Fibroblast of gingiva (primary cell): ENCODE results near the gene SLC38A2.
A peak's percentile ranks its signal among the peaks of the same experiment; 100 is the strongest.

Experiments used
- DNase-seq: peaks from one replicate; pipeline ENCODE4 v3.0.0-alpha.2; 2011; ENCODE audit warnings: low read depth

SLC38A2 gene

DNA sequence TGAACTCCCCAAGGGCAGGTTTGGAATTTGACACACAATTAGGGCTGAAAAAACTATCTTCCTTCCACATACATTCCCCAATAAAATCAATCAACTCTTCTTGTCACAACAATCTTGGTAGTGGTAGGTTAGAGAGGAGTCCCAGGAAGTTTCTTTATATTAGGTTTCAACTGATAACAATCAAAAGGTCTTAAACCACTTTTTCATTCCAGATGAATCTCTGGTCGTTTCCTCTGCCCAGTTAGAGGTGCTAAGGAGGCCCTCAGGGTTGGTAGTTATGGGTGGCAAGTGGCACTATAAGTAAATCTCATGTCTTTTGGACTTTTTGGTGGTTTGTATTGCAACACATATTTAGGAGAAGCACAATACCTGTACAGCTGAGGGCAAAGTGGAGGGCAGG lies 1.7 kb upstream of the SLC38A2 start:
- DNase-seq, result no peak

DNA sequence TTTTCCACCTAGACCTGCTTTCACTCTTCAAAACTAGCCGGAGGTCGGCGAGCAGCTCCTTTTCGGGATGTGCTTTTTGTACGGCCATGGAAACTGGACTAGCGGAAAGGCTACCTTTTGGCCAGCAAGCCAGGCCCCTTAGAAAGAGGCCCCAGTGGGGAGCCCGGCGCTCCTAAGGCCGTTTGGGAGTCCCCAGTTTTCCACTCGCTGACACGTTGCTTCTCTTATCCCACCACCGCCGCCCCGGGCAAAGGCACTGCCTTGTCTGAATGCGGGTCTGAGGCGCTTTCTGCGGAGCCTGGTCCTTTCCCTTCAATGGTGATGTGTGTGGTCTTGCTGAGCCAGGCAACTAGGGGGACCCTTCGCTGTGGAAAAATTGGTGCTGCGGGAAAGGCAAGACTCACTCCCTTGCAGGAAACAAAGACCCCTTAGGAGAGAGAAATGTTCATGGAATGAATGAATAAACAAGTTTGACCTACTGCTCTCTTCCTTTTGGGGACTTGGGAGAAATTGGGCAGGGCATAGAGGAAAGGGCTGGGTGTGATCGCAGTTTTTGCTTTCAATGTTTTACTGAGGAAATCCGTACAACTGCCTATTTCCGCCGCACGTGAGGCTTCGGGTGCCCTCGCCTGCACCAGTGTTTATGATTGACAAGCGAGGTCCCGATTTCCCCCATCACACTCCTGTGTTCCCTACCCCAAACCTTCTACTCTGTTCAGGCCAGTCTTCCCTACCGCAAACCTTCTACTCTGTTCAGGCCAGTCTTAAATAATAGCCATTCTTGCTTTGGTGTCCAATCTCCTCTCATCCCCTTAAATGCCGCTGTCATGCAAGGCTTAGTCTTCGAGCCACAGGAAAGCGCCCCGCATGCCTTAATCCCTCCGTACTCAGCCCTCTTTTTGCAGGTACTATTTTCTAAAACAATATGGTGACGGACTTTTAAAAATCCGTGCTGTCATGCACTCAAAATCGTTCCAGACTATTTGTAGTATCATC lies 1.0 kb upstream of the SLC38A2 start:
- no peak for DNase-seq

DNA sequence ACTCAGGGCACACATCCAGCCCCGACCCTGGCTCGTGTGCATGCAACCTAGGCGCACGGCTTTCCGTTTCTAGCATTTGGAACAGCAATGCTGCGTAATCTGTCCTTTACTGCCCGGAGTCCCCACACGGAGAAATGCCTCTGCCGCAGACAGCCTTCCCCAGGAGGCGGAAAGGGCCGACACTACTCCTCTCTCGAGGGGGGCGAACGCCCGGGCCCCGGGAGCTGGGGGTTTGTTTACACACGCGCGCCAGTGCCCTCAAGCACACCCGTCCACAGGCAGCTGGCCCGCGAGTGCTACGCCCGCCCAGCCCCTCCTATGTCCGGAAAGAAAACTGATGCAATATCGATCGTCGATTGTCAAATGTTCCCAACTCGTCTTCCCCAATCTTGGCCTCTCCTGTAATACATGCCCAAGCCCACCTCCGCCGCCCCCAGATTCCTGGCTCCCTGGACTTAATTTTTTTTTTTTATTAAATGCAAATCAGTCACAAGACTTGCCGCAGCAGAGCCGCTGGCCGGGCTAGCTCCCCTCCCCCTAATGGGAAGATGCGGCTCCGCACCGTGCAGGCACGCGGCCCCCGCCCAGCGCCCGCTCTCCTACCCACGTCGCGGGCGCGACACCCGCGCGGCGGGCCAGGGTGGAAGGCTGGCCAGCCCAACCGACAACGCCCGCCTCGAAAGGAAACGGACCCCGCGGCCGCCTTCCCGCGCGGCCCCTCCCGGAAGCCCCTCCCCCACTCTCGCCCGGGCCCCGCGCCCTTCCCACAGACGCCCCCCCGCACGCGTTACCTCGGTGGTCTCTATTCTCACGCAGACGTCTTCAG lies 642 bp downstream of the SLC38A2 start:
- peak; percentile 69 for DNase-seq

DNA sequence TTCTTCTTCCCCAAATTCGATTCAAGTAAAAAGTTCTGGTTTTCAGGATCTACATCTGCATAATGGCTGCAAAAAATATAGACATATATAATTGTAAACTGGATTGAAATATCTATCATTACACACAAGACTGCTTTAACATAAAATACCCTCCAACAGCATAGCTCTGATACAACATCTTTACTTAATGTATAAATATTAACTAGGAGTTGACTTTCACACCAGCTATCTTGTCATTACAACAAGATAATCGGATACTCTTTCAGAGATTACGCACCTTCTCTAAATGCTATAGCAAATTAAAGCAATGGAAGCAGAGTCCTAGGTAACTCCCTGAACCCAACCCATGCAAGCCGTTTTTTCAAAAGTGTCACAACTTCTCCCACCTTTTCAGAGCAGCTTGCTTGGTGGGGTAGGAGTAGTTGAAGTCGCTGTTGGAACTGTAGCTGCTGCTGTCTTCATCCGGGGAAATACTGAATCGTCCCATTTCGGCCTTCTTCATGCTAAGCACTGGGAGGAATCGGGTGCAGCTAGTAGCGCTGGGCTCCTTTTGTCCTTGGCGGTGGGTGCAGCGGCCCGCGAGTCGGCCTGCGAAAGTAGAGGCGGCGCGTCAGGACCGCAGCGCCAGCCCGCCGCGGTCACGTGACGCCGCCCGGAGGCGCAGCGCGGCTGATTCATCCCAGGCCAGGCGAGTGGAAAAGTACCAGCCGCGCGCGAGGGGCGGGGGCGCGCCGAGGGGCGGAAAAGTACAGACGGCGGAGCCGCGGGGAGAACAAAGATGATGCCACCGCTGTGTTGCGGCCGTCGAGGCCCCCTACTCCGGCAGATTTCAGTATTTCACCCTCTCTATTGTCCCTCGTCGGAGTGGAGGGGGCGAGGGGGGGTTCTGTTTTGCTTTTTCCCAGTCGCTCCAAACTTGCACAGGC lies 1.5 kb downstream of the SLC38A2 start:
- peak; percentile 84 for DNase-seq

DNA sequence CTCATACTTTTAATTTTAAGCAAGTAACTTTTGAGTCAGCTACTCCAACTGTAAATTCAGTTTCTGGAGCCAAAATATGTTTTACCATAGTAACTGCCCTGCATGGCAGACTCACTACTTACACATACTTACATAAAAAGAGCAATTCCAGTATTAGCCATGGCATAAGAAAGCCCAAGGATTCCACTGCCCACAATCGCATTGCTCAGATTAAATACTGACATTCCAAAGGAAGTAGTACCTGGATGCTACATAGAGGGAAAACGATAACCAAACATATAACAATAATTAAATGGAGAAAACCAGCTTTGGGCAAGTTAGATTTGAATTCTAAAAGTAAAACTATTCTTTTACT lies 2.2 kb downstream of the SLC38A2 start:
- no peak for DNase-seq

DNA sequence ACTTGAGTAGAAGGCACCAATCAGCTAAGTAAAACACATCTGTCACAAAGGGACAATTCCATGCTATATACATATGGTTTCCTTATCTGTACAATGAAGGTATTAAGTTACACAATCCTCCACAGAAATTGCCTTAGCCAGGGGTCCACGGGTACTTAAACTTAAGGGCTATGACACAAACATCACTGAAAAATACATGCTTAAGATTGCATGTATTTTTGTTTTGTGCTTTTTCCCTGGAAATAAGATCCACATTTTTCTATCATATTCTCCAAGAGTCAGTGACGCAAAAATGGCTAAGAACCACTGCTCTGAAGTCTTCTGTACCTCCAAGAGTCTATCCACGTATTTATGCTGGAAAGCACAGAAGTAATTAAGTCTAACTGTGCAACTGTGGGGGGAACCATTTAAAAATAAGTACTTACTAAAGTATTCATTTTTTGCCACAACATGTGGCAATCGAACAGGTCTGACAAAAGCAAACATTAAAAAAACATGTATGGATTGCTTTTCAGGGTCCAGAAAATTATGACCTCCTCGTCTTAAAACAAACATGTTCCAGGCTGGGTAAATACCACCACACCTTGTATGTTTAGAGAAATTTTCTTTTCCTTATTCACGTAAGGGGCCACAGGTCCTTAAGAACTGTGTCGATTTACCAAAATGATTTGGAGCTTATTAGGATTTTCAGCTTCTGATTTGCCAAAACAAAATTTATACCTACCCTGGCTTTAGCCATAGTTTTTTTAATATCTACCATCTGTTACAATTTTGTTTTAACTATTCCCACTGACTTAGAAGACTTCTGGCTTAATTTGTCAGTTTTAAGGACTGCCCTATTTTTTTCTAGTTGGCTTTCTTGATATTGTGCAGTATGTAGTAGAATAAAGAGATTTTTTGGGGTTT lies 2.8 kb downstream of the SLC38A2 start:
- no peak for DNase-seq

DNA sequence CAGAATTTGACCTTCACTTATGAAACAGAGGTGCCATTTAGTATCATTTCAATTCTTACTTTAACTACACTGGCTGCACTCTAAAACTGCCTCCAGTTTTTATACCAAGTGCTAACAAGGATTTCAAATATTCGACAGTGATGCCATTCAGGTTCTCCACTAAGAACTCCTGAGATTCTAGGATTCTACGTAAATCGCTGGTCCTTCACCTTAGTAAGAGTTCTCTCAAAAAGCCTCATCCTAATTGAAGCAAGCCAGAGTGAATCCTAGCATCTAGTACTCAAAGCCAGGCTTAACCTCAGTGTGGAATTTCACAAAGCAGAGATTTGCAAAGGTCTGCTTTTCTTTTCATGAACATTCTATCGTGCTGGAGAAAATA lies 3.5 kb downstream of the SLC38A2 start:
- DNase-seq, result no peak

DNA sequence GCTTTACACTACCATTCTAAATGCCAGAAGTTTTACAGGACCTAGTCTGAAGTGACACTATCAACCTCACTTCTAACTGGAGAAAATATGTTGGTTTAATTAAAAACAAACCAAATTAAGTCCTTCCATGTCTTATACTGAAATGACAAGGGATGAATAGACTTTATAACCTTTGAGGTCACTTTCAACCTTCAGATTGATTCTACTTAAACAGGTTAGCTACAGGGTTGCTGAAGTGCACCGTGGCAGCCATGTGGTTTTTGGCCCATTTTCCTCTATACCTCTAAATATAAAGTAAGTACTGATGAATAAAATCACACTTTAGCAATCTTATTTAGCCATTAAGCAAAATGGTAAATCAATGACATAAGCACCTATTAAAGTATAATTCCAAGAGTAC lies 3.9 kb downstream of the SLC38A2 start:
- DNase-seq, result no peak

DNA sequence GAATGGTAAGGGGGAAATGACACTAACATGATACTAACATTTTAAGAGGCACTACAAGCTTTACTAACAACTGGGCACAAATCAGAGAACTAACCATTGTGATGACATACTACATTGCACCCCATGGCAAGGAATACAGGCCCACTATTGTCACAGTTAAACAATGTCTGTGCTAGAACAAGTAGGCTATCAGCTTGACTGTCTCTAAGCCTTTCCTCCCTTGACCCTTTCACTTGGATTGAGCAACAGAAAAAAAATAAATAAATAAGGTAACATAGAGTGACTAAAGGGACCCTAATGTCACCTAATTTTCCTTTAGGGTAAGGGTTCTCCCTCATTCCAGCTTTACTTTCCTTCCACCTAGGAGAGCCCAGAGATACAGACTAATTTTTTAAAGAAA lies 4.4 kb downstream of the SLC38A2 start:
- DNase-seq, result no peak

DNA sequence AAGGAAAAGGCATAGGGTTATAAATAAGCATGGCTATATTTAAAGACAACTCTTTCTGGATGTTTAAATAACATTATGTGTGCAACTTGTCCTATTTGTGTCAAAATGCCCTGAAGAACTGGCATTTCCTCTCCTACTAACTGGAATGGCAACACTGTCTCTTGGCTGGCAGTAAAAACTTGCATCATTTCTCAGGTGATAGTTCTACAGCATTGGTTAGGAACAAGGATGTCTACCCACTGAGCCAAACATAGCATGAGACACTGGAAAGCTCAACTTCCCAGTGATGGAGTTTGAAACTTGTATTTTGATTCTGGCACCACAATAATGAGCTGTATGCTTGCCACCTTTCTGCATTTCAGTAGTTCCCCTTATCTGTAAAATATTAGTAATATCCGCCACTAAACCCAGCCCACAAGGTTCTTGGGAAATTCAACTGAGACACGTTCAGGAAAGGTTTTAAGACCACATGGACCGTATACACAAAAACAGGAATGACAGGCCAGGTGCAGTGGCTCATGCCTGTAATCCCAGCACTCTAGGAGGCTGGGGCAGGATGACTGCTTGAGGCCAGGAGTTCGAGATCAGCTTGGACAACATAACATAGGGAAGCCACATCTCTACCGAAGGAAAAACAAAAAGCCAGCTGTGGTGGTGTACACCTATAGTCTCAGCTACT lies 5.1 kb downstream of the SLC38A2 start:
- no peak for DNase-seq

DNA sequence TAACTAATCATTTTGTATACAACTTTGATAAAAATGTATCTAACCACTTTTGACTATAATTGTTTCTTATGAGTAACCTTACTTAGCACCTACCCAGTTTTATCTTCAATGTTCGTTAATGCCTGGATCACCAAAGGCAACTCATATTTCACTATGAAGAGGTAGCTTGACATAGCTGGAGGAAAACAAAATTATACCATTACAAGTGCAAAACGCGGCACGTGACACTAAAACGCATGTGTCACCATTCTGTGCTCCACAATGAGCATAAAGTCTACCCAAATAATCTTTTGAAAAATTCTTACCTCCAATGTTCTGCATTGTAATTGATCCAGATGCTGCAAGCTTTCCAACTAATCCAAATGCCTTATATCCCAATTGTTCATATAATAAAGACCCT lies 5.8 kb downstream of the SLC38A2 start:
- DNase-seq, result no peak

DNA sequence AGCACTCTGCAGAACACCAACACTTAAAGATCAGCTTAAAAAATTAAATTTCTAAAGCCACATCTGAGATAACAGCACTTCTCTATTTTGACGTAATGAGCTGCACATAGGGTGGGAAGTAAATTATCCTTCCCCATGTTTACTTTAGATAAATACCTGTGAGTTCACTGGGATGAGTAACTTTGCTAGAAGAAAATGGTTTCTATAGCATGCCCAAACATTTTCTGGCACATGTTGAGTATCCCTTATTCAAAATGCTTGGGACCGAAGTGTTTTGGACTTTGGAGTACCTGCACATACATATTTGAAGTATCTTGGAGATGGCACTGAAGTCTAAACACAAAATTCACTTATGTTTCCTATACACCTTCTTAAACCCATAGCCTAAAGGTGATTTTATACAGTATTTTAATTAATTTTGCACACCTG lies 6.6 kb downstream of the SLC38A2 start:
- no peak for DNase-seq

DNA sequence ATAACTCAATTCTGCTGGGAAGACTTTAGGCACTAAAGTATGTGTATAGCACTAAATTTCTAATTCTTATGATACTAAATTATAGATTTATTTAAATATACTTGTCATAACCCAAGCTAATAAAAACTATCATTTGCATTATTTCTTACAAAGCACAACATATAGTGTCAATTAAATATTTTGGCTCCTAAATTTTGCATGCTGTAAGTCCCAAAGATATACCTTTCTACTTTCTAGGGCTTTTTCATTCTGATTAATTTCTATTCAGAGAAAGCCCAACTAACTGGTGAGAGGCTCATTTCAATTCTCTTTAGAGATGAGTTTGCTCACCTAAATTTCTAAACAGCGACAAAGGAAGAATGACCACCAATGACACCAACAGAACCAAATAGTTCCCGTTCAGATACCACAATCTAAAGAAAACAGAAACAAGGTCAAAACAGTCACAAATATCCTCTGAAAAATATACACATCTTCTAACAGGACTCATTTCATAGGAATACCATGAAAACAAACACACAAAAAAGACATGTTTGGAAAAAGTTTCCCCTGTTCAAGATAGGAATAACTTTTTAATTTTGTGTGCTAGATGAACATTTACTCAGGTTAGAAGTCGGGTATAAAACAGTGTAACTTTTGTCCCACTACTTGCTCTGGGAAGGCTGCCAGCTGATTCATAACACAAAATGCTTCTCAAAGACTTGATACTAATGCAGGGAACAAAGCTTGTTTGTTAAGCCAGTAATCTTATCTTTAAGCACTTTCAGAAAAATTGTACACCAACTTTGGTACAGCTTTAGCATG lies 7.6 kb downstream of the SLC38A2 start:
- DNase-seq, result peak; percentile 74

DNA sequence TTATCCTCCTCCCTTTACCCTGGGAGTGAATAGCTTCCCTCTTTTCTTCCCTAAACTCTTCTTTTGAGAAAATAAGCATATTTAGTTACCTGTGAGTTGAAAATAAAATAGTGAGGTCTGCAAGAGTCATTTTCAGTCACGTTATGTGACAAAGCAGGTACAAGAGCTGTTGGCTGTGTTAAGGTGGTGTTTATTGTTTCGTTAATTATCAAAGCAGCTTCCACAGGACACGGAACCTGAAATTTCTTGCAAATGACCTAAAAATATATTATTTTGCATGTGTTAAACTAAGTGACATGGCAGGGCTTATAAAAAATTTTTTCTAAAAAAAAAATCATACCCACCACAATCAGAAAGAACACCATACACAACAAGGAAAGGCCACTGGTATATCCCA lies 8.3 kb downstream of the SLC38A2 start:
- no peak for DNase-seq

DNA sequence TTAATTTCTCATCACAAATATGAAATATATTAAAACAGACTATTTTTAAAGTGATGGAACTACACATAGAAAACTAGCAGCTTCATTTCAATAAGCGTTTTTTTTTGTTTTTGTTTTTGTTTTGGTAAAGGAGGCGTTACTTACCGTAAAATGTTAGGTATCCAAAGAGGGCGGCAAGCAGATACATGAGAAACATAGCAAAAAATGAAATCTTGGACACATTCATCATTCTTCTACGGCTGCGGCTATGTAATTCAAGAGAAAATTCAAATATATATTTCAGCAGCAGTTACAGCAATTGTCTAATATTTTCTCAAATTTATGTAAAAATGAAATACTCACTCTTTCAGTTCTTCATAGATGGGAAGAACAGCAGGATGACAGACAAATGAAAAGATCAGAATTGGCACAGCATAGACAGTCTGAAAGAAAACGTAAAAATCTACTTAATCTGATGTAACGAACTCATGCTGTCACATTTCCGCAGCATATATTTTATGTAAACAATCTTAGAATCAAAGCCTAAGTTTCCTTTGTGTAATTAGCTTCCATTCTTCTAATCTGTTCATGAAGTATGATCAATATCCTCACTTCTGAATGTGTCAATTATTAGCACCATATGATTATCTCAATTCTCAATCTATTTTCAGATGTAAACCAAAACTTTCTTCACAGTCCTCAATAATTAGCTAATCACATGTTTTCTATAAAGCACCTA lies 8.8 kb downstream of the SLC38A2 start:
- DNase-seq, result no peak

DNA sequence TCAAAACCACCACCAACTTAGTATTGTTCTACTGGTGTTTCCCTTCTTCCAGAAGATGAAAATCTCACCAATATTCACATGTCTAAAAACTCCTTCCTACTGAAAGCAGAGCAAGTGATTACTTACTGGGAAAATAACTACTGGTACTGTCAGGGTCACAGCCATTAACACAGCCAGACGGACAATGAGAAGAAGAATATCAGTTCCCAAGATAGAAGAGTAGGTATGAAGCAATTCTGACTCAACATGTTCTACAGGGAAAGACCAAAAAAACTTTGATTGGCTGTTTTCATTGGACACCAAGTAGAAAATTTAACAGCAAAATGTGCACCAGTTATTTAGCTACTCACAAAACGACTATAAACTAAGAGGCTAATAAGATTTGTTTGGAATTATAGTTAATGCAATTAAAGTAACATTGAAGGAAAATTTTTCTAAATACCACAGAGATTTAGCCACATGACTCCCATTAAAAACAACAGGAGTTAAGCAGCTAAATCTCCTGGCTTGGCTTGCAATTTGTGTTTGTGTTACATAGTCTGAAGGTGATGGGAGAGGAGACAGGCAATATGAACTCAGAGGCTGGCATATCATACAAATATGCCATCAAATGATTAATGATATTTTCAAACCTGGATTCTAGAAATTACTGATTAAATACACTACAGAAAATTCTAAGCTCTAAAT lies 9.5 kb downstream of the SLC38A2 start:
- peak; percentile 54 for DNase-seq

DNA sequence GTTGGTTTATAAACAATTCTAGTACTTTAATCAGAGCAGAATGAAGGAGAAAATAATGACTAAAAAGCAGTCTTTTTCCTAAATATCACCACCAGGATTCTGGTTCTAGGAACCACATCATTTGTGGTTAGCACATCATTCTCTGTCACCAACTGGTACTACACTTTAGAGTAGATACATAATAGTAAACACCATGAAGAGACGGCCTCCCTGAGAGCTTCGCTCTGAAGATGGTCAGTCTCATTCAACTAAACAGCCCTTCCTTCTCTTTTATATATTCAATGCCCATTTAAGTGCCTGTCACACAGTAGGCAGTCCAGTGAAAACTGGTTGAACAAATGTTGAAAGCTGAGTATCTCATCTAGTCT lies 10.9 kb downstream of the SLC38A2 start:
- DNase-seq, result no peak

DNA sequence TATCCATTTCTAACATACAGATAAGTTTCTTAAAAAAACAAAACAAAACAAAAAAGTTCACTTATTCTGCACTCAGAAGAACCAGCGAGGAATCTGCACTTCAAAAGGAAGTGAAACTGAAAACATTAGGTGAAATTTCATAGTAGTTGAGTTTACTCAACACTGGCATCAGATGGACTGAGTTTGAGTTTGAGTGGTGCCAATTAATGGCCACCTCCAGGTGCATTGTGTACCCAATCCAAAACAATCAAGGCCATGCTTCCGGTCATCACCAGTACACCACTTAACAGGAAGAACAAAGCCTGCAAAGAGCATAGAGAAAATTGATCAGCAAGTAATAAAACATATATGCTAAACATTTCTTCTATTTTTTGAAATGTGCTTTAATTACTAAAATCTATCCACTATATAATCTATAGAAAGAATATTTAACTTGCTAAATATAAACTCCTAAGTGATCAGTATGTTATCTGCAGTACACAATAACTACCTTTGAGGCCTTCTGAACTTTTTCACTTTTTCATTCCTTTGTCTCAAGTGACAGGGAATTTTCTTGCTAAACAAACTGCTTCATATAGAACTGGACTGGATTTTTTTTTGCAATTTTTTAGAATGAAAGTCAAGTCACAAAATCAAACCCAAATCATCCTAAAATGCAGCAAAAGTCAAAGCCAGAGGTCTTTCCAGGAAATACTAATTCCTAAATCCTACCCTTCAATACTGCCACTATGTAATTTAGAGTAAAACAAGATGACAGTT lies 11.5 kb downstream of the SLC38A2 start:
- DNase-seq, result no peak
